Measurements from ENCODE around the gene MCC. TPM values are rescaled to one million over a fixed set of nuclear protein-coding genes. Genes with fewer than 3 reads are reported as not detected.

Gene MCC
- total and polyA plus RNA-seq, 2 donors (not counting 1 experiment from before 2014, with no cell fraction given), result 0.09 to 0.32 TPM

DNA sequence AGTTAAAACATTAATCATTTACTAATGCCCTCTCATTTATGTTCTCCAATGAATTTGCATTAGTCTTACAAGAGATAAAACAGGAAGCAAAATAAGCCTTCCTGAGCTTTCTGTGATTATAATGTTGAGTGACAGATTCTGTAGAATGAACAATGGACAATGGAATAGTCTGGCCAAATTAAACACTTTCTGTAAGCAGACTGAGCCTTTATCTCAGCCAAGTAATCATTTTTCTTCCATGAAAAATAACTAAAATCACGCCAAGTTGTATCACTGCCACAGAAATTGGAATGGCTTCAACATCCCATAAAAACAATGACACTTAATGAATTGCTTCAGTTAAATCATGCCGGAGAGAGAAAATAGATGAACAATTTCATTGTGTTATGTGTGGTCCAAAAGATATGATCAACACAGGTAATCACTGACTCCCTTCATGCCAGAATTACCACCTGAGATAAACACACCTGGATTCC, 116.5 kb downstream of the MCC start:
- no peak for ATAC-seq (ENCODE audit: low read depth)
- ChIA-PET POLR2A (no interaction called here), CTCF (no interaction called here)
- peaks cover 20% of the 10 kb centered on the region for H3K27me3 Mint-ChIP-seq
- no peak overlapping the region for H3K4me2 ChIP-seq (replicated peaks; ENCODE audit: low read depth, low read length, poor library complexity, severe bottlenecking)
- DNase-seq, result no peak
- no peaks in the 10 kb centered on the region for H3K36me3 ChIP-seq (replicated peaks in 1 of 2; ENCODE audit: control extremely low read depth in 1 of 2, control insufficient read depth in 1 of 2, extremely low read depth in 1 of 2, insufficient read depth in 2 of 2, low read length in 1 of 2)
- no peaks in the 10 kb centered on the region for H4K20me1 ChIP-seq (ENCODE audit: control insufficient read depth, insufficient read depth, low read length, poor library complexity, severe bottlenecking)
- no peak overlapping the region for H3K9ac ChIP-seq (ENCODE audit: low read length)
- no peak overlapping the region for H2AFZ ChIP-seq (ENCODE audit: insufficient read depth, low read depth, low read length, poor library complexity, severe bottlenecking)
- H3K4me1 ChIP-seq (ENCODE audit: control insufficient read depth in 2 of 2, insufficient read depth in 2 of 2, low read length in 2 of 2), result no peaks in the 10 kb centered on the region
- TF ChIP-seq EZH2 (IDR thresholded peaks at IDR 0.05; ENCODE audit: borderline replicate concordance, insufficient read depth, low read depth, low read length, poor library complexity, severe bottlenecking), result no peak
- TF ChIP-seq, protein P1, sequence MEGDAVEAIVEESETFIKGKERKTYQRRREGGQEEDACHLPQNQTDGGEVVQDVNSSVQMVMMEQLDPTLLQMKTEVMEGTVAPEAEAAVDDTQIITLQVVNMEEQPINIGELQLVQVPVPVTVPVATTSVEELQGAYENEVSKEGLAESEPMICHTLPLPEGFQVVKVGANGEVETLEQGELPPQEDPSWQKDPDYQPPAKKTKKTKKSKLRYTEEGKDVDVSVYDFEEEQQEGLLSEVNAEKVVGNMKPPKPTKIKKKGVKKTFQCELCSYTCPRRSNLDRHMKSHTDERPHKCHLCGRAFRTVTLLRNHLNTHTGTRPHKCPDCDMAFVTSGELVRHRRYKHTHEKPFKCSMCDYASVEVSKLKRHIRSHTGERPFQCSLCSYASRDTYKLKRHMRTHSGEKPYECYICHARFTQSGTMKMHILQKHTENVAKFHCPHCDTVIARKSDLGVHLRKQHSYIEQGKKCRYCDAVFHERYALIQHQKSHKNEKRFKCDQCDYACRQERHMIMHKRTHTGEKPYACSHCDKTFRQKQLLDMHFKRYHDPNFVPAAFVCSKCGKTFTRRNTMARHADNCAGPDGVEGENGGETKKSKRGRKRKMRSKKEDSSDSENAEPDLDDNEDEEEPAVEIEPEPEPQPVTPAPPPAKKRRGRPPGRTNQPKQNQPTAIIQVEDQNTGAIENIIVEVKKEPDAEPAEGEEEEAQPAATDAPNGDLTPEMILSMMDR (IDR thresholded peaks at IDR 0.05), result no peak
- H3K9me3 Mint-ChIP-seq (ENCODE audit: insufficient read depth), result no peaks in the 10 kb centered on the region
- H3K4me3 Mint-ChIP-seq, result no peak overlapping the region
- H3K27ac Mint-ChIP-seq, result no peak overlapping the region
- no peaks in the 10 kb centered on the region for H3K79me2 ChIP-seq (ENCODE audit: control insufficient read depth, insufficient read depth, low read length)
- intact Hi-C loops (cut with micrococcal nuclease), result no loop called here
- H3K9me3 ChIP-seq (ENCODE audit: control extremely low read depth in 1 of 3, control insufficient read depth in 2 of 3, insufficient read depth in 1 of 3, low read length in 2 of 3), result no peaks in the 10 kb centered on the region
- H3K27me3 ChIP-seq (replicated peaks in 1 of 4; ENCODE audit: control extremely low read depth in 1 of 4, control insufficient read depth in 3 of 4, insufficient read depth in 4 of 4, low read length in 3 of 4), result no peaks in the 10 kb centered on the region
- H3K4me3 ChIP-seq (ENCODE audit: control extremely low read depth in 1 of 5, extremely low read depth in 1 of 5, insufficient read depth in 1 of 5, low read depth in 2 of 5, low read length in 4 of 5), result no peak overlapping the region
- WGBS (ENCODE audit: insufficient coverage), result no CpG with 5 or more reads among the region's 2 CpGs
- H3K4me1 Mint-ChIP-seq, result no peaks in the 10 kb centered on the region
- no peak overlapping the region for H3K27ac ChIP-seq (ENCODE audit: low read length in 2 of 2)

DNA sequence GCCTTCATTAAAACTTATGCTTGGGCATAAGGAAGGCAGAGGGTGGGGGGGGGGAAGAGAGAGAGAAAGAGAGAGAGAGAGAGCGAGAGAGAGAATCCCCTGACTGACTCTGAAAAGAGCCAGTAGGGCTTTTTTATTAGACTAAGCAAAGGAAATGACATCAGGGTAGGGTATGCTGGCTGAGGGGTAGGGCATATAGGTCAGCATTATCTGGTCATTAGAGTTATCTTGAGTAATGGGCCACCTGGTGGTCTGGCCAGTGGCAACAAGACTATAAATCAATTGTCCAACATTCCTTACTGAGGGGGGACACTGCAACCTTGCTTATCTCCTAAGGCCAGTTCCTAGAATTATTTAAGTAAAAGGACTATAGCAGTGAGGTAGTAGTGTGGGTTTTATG, 120.7 kb downstream of the MCC start:
- no peak for DNase-seq
- no CpG with 5 or more reads among the region's 1 CpG for WGBS (ENCODE audit: insufficient coverage)
- Mint-ChIP-seq H3K9me3 (ENCODE audit: insufficient read depth) (peaks cover 7% of the 10 kb centered on the region), H3K27ac (no peak overlapping the region), H3K4me1 (no peaks in the 10 kb centered on the region), H3K4me3 (no peak overlapping the region), H3K27me3 (peaks cover 17% of the 10 kb centered on the region)
- H3K9ac ChIP-seq (ENCODE audit: low read length), result no peak overlapping the region
- H3K27ac ChIP-seq (ENCODE audit: low read length in 2 of 2), result no peak overlapping the region
- ATAC-seq (ENCODE audit: low read depth), result no peak
- CTCF ChIA-PET, result no interaction called here
- H3K9me3 ChIP-seq (ENCODE audit: control extremely low read depth in 1 of 3, control insufficient read depth in 2 of 3, insufficient read depth in 1 of 3, low read length in 2 of 3), result peaks cover 0 to 18% (median 12%) of the 10 kb centered on the region in 3 donors
- no peak overlapping the region for H3K4me2 ChIP-seq (replicated peaks; ENCODE audit: low read depth, low read length, poor library complexity, severe bottlenecking)
- H3K4me1 ChIP-seq (ENCODE audit: control insufficient read depth in 2 of 2, insufficient read depth in 2 of 2, low read length in 2 of 2), result no peaks in the 10 kb centered on the region
- TF ChIP-seq EZH2 (IDR thresholded peaks at IDR 0.05; ENCODE audit: borderline replicate concordance, insufficient read depth, low read depth, low read length, poor library complexity, severe bottlenecking), result no peak
- TF ChIP-seq, protein P1 (IDR thresholded peaks at IDR 0.05), result no peak
- H4K20me1 ChIP-seq (ENCODE audit: control insufficient read depth, insufficient read depth, low read length, poor library complexity, severe bottlenecking), result no peaks in the 10 kb centered on the region
- no peaks in the 10 kb centered on the region for H3K27me3 ChIP-seq (replicated peaks in 1 of 4; ENCODE audit: control extremely low read depth in 1 of 4, control insufficient read depth in 3 of 4, insufficient read depth in 4 of 4, low read length in 3 of 4)
- no peak overlapping the region for H3K4me3 ChIP-seq (ENCODE audit: control extremely low read depth in 1 of 5, extremely low read depth in 1 of 5, insufficient read depth in 1 of 5, low read depth in 2 of 5, low read length in 4 of 5)
- intact Hi-C loops (cut with micrococcal nuclease), result no loop called here
- POLR2A ChIA-PET, result no interaction called here
- H3K36me3 ChIP-seq (replicated peaks in 1 of 2; ENCODE audit: control extremely low read depth in 1 of 2, control insufficient read depth in 1 of 2, extremely low read depth in 1 of 2, insufficient read depth in 2 of 2, low read length in 1 of 2), result no peaks in the 10 kb centered on the region
- no peaks in the 10 kb centered on the region for H3K79me2 ChIP-seq (ENCODE audit: control insufficient read depth, insufficient read depth, low read length)
- no peak overlapping the region for H2AFZ ChIP-seq (ENCODE audit: insufficient read depth, low read depth, low read length, poor library complexity, severe bottlenecking)

All from B cell (primary cell).